SJSA1 (cell line): ENCODE results near the gene LLPH. TPM values are rescaled to one million over a fixed set of nuclear protein-coding genes. Genes with fewer than 3 reads are reported as not detected.
"Not testable (repeated sequence)": the region's sequence is repeated elsewhere in the genome, so short reads cannot be mapped to it uniquely, and the experiment has no call there.

Experiments
- DNase-seq, 2 experiments: peaks; one replicate each; pipeline ENCODE4 v3.0.0-alpha.2; 2015 to 2020; ENCODE audit warnings: low spot score in 2 of 2, low read depth in 1 of 2
- H3K27ac ChIP-seq: fragments of 250-450 bp; sonication (Bioruptor Pico); 2 replicates; pipeline ENCODE4 v1.5.1; 2020; ENCODE audit warnings: mild to moderate bottlenecking, moderate library complexity
- H3K27me3 ChIP-seq: fragments of 250-450 bp; sonication (Bioruptor Pico); replicated peaks from 2 replicates; pipeline ENCODE4 v1.5.1; 2020; ENCODE audit warnings: mild to moderate bottlenecking, moderate library complexity
- H3K36me3 ChIP-seq: fragments of 250-450 bp; sonication (Bioruptor Pico); 2 replicates; pipeline ENCODE4 v1.5.1; 2020; ENCODE audit warnings: mild to moderate bottlenecking
- H3K4me1 ChIP-seq: fragments of 250-450 bp; sonication (Bioruptor Pico); replicated peaks from 2 replicates; pipeline ENCODE4 v1.6.1; 2021; ENCODE audit warnings: mild to moderate bottlenecking
- H3K4me3 ChIP-seq: fragments of 250-450 bp; sonication (Bioruptor Pico); 2 replicates; pipeline ENCODE4 v1.5.1; 2020; ENCODE audit warnings: mild to moderate bottlenecking
- H3K9me3 ChIP-seq: fragments of 250-450 bp; sonication (Bioruptor Pico); replicated peaks from 2 replicates; pipeline ENCODE4 v1.5.1; 2020; ENCODE audit warnings: mild to moderate bottlenecking
- total RNA-seq: library from RNA; depleted of rRNA; stranded (reverse); fragments of >200 nt; shearing (Covaris generic); gene quantifications from 2 replicates; pipeline ENCODE4 v1.2.3, GENCODE V29; 2014; rRNA removed

LLPH gene
- 22.0 and 31.2 TPM in 2 replicates for total RNA-seq

GRCh38 chr12:66130267-66131066 is at the start of gene LLPH:
Gene LLPH (minus strand): TSS chr12:66130750. CDS start chr12:66129106, 1,644 bp downstream.
- Histone ChIP-seq H3K36me3 (peaks cover 51% of the 10 kb centered on the region), H3K27me3 (no peaks in the 10 kb centered on the region), H3K27ac (peak within 1 kb of the TSS; percentile 78), H3K9me3 (no peaks in the 10 kb centered on the region), H3K4me1 (peaks cover 24% of the 10 kb centered on the region), H3K4me3 (peak within 1 kb of the TSS; percentile 70)
- DNase-seq: peak; percentile 77 to 90

GRCh38 chr12:66176105-66176900 is 45.8 kb upstream of the LLPH start:
- Histone ChIP-seq H3K27ac (no peak overlapping the region), H3K36me3 (no peaks in the 10 kb centered on the region), H3K27me3 (0 out of 2 replicates have a peak, but pooled peaks cover 7% of the 10 kb centered on the region), H3K9me3 (no peaks in the 10 kb centered on the region), H3K4me3 (no peak overlapping the region), H3K4me1 (no peaks in the 10 kb centered on the region)
- DNase-seq: no peak

GRCh38 chr12:66174391-66175325 is 44.1 kb upstream of the LLPH start:
- not testable (repeated sequence) for H3K4me3 ChIP-seq, H3K27ac ChIP-seq, DNase-seq, H3K9me3 ChIP-seq, H3K27me3 ChIP-seq, H3K4me1 ChIP-seq, H3K36me3 ChIP-seq

DNA sequence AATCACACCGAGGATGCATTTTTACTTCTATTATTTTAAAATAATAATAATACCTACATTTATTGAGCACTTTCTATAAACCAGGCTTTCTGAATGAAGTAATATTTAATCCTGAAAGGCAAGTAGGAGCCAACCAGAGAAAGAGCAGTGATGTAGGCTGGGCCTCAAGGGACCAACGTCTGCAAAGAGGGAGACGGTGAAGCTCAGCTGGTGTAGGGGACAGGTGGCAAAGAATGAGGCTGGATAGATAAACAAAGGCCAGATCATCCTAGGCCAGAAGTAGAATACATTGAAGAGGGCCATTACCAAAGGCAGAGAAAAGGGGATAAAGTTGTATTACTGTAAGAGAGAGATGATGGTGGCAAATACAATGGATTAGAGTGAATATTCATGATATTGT is 40.1 kb upstream of the LLPH start:
- Histone ChIP-seq H3K27me3 (no peaks in the 10 kb centered on the region), H3K4me3 (peak overlapping the region; percentile 66), H3K9me3 (no peaks in the 10 kb centered on the region), H3K4me1 (peaks cover 12% of the 10 kb centered on the region), H3K36me3 (peaks cover 23% of the 10 kb centered on the region), H3K27ac (peak overlapping the region; percentile 94)
- no peak for DNase-seq

- peaks cover 32% of the 10 kb centered on the region for H3K36me3 ChIP-seq
- no peaks in the 10 kb centered on the region for H3K27me3 ChIP-seq
- H3K9me3 ChIP-seq: no peaks in the 10 kb centered on the region
- peak within 1 kb of the TSS; percentile 66 for H3K4me3 ChIP-seq
- peak; percentile 92 to 97 for DNase-seq
- H3K27ac ChIP-seq: peak within 1 kb of the TSS; percentile 94
- H3K4me1 ChIP-seq: peaks cover 12% of the 10 kb centered on the region
Observed at GRCh38 chr12:66169221-66170170, 38.9 kb upstream of the LLPH start, which contains the start of gene TMBIM4. Gene TMBIM4 (minus strand): TSS chr12:66169996. CDS start chr12:66169951, 45 bp downstream.

DNA sequence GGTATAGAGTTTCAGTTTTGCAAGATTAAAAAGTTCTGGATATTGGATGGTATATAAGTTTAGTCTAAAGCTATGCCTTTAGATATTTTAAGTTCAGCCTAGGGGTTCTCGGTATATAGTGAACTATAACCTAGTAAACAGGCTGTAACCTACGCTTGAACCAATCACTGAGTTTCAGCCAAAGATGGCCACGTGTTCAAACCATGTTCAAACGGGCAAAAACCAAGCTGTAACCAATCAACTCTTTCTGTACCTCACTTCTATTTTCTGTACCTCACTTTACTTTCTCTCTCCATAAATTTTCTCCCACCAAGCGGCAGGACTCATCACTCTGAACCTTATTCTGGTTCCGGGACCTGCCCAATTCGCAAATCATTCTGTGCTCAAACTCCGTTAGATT is 37.9 kb upstream of the LLPH start:
- no peak for DNase-seq
- no peaks in the 10 kb centered on the region for H3K9me3 ChIP-seq
- H3K27ac ChIP-seq: peak overlapping the region; percentile 94
- no peaks in the 10 kb centered on the region for H3K27me3 ChIP-seq
- H3K36me3 ChIP-seq: peaks cover 41% of the 10 kb centered on the region
- peaks cover 12% of the 10 kb centered on the region for H3K4me1 ChIP-seq
- peak overlapping the region; percentile 66 for H3K4me3 ChIP-seq

GRCh38 chr12:66166561-66166960 is 36.0 kb upstream of the LLPH start:
- Histone ChIP-seq H3K4me1 (peaks cover 12% of the 10 kb centered on the region), H3K36me3 (peaks cover 41% of the 10 kb centered on the region), H3K27ac (no peak overlapping the region), H3K9me3 (no peaks in the 10 kb centered on the region), H3K4me3 (no peak overlapping the region), H3K27me3 (no peaks in the 10 kb centered on the region)
- DNase-seq: no peak

- no peak overlapping the region for H3K4me3 ChIP-seq
- DNase-seq: no peak
- peaks cover 12% of the 10 kb centered on the region for H3K4me1 ChIP-seq
- no peaks in the 10 kb centered on the region for H3K9me3 ChIP-seq
- peaks cover 46% of the 10 kb centered on the region for H3K36me3 ChIP-seq
- H3K27ac ChIP-seq: no peak overlapping the region
- no peaks in the 10 kb centered on the region for H3K27me3 ChIP-seq
Observed at GRCh38 chr12:66165141-66165540, 34.6 kb upstream of the LLPH start.

GRCh38 chr12:66164349-66164821 is 33.8 kb upstream of the LLPH start:
- H3K27ac ChIP-seq: no peak overlapping the region
- H3K4me1 ChIP-seq: peaks cover 12% of the 10 kb centered on the region; the same call in 1 of the 2 replicates
- H3K27me3 ChIP-seq: no peaks in the 10 kb centered on the region
- no peaks in the 10 kb centered on the region for H3K9me3 ChIP-seq
- H3K36me3 ChIP-seq: peaks cover 51% of the 10 kb centered on the region
- DNase-seq: no peak
- no peak overlapping the region for H3K4me3 ChIP-seq

GRCh38 chr12:66163289-66163688 is 32.7 kb upstream of the LLPH start:
- DNase-seq: no peak
- Histone ChIP-seq H3K36me3 (peaks cover 59% of the 10 kb centered on the region), H3K4me1 (peaks cover 8% of the 10 kb centered on the region; the same call in 1 of the 2 replicates), H3K4me3 (no peak overlapping the region), H3K27ac (no peak overlapping the region), H3K9me3 (no peaks in the 10 kb centered on the region), H3K27me3 (no peaks in the 10 kb centered on the region)

GRCh38 chr12:66162701-66163100 is 32.2 kb upstream of the LLPH start:
- no peak for DNase-seq
- Histone ChIP-seq H3K36me3 (peaks cover 57% of the 10 kb centered on the region), H3K27me3 (no peaks in the 10 kb centered on the region), H3K4me1 (peaks cover 3% of the 10 kb centered on the region; the same call in 1 of the 2 replicates), H3K27ac (no peak overlapping the region), H3K4me3 (no peak overlapping the region), H3K9me3 (no peaks in the 10 kb centered on the region)

DNA sequence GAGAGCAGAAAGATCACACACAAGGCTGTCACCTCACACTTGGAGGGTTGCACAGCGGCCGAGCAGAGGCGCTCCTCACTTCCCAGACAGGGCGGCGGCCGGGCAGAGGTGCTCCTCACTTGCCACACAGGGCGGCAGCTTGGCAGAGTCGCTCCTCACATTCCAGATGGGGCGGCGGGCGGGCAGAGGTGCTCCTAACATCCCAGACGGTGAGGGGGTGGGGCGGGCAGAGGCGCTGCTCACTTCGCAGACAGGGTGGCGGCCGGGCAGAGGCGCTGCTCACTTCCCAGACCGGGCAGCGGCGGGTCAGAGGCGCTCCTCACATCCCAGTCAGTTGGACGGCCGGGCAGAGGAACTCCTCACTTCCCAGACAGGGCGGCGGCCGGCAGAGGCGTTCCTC is 30.2 kb upstream of the LLPH start:
- H3K27me3 ChIP-seq: no peaks in the 10 kb centered on the region
- peaks cover 40% of the 10 kb centered on the region for H3K36me3 ChIP-seq
- H3K4me3 ChIP-seq: no peak overlapping the region
- no peaks in the 10 kb centered on the region for H3K9me3 ChIP-seq
- no peak overlapping the region for H3K27ac ChIP-seq
- no peak for DNase-seq
- no peaks in the 10 kb centered on the region for H3K4me1 ChIP-seq
